Suprapubic skin (tissue), 4 donors: Measurements from ENCODE around the gene PRSS33. TPM values are rescaled to one million over a fixed set of nuclear protein-coding genes. Genes with fewer than 3 reads are reported as not detected.

Experiments used
- DNase-seq, 2 donors: peaks; one replicate each; pipeline ENCODE4 v3.0.0-alpha.2; 2019; ENCODE audit warnings: low spot score in 2 of 2
- H3K27ac ChIP-seq: fragments of 200-600 bp; sonication (generic); one replicate; pipeline ENCODE4 v1.5.1; 2019
- H3K27me3 ChIP-seq: fragments of 200-600 bp; sonication (generic); one replicate; pipeline ENCODE4 v1.5.1; 2019
- H3K36me3 ChIP-seq: fragments of 200-600 bp; sonication (generic); one replicate; pipeline ENCODE4 v1.5.1; 2019
- H3K4me1 ChIP-seq: fragments of 200-600 bp; sonication (generic); one replicate; pipeline ENCODE4 v1.5.1; 2019
- H3K4me3 ChIP-seq: fragments of 200-600 bp; sonication (generic); one replicate; pipeline ENCODE4 v1.5.1; 2019; ENCODE audit warnings: mild to moderate bottlenecking
- H3K9me3 ChIP-seq: fragments of 200-600 bp; sonication (generic); one replicate; pipeline ENCODE4 v1.5.1; 2019
- EP300 ChIP-seq: sonication (generic); formaldehyde crosslinking; IDR thresholded peaks from one replicate; pipeline ENCODE4 v1.6.1; 2017; ENCODE audit warnings: antibody characterized with exemption
- POLR2A ChIP-seq, 2 donors: fragments of 450-650 bp; IDR thresholded peaks; one replicate each; pipeline ENCODE4 v1.6.1; 2017; ENCODE audit warnings: antibody characterized with exemption in 2 of 2, mild to moderate bottlenecking in 2 of 2, moderate library complexity in 2 of 2
- POLR2AphosphoS5 ChIP-seq, 3 donors: sonication (generic); formaldehyde crosslinking; IDR thresholded peaks; one replicate each; pipeline ENCODE4 v1.6.1; 2017; ENCODE audit warnings: antibody characterized with exemption in 3 of 3
- WGBS: methylation state at CpG from one replicate; pipeline ENCODE4 v1.1.5; 2018; 5-methylcytosine and 5-hydroxymethylcytosine counted together
- total RNA-seq, 4 donors: library from RNA; depleted of rRNA; stranded (reverse); fragments of >200 nt; gene quantifications; one replicate each; pipeline ENCODE4 v1.1.0, GENCODE V29; 2016
- TF ChIP-seq, protein P1 (sequence below), 2 donors: fragments of 200-600 bp in 1 of 2; fragments of 450-650 bp in 1 of 2; sonication (generic) in 1 of 2; IDR thresholded peaks; one replicate each; pipeline ENCODE4 v1.5.1; 2016 to 2019; ENCODE audit warnings: antibody characterized with exemption in 2 of 2, mild to moderate bottlenecking in 1 of 2, moderate library complexity in 1 of 2

The PRSS33 gene
- total RNA-seq, 4 donors from 2014 or later: not detected

DNA sequence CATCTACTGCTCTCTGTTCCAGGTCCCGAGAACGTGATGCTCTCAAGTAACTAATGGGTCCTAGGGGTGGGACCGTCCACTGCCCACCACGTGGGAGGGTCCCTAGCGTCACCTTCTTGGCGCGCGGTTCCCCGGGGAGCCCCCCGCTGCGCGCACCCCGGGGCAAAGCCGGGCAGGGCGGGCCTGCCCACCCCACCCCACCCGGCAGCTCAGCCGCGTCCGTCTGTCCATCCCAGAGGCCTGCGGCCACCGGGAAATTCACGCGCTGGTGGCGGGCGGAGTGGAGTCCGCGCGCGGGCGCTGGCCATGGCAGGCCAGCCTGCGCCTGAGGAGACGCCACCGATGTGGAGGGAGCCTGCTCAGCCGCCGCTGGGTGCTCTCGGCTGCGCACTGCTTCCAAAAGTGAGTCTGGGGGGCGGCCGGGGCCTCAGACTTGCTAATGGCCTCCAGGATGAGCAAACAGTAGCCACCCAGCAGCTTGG lies 11.4 kb upstream of the PRSS33 start:
- TF ChIP-seq POLR2A (IDR thresholded peaks at IDR 0.05) (no peak), EP300 (no peak), POLR2AphosphoS5 (IDR thresholded peaks at IDR 0.05) (no peak)
- TF ChIP-seq, protein P1, sequence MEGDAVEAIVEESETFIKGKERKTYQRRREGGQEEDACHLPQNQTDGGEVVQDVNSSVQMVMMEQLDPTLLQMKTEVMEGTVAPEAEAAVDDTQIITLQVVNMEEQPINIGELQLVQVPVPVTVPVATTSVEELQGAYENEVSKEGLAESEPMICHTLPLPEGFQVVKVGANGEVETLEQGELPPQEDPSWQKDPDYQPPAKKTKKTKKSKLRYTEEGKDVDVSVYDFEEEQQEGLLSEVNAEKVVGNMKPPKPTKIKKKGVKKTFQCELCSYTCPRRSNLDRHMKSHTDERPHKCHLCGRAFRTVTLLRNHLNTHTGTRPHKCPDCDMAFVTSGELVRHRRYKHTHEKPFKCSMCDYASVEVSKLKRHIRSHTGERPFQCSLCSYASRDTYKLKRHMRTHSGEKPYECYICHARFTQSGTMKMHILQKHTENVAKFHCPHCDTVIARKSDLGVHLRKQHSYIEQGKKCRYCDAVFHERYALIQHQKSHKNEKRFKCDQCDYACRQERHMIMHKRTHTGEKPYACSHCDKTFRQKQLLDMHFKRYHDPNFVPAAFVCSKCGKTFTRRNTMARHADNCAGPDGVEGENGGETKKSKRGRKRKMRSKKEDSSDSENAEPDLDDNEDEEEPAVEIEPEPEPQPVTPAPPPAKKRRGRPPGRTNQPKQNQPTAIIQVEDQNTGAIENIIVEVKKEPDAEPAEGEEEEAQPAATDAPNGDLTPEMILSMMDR (IDR thresholded peaks at IDR 0.05): no peak
- no peak overlapping the region for H3K27ac ChIP-seq
- 56% methylated on average over 5 of the region's 39 CpGs for WGBS
- H3K36me3 ChIP-seq: no peaks in the 10 kb centered on the region
- no peaks in the 10 kb centered on the region for H3K9me3 ChIP-seq
- H3K27me3 ChIP-seq: peaks cover 21% of the 10 kb centered on the region
- no peak overlapping the region for H3K4me3 ChIP-seq
- H3K4me1 ChIP-seq: peaks cover 3% of the 10 kb centered on the region
- DNase-seq: peak; percentile 54 to 70

DNA sequence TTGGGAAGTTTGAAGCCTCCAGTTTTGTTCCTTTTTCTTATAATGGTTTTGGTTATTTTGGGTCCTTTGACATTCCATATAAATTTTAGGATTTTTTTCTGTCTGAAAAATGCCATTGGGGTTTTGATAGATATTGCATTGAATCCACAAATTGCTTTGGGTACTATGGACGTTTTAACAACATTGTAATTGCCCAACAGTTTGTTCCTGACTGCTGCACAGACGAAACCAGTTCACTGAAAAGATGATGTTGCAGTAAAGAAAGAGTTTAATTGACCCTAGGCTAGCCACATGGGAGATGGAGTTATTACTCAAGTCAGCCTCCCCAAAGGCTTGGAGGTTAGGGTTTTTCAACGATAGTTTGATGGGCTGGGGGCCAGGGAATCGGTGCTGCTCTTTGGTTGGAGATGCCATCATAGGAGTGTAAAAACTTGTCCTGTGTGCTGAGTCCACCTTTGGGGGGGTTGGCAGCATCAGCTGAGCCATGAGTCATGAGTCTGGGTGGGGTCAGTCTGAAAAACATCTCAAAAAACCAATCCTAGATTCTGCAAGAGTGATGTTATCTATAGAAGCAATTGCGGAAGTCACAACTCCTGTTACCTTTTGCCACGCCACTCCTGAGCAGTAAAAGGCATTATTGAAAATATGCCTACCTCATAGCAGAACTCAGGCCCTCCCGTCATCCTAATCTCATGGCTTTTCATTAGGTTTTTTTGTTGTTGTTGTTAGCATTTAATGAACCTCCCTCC lies 8.2 kb upstream of the PRSS33 start:
- 54% methylated on average over 7 of the region's 7 CpGs for WGBS
- Histone ChIP-seq H3K27ac (no peak overlapping the region), H3K4me1 (peaks cover 3% of the 10 kb centered on the region), H3K4me3 (no peak overlapping the region), H3K27me3 (peaks cover 44% of the 10 kb centered on the region), H3K9me3 (no peaks in the 10 kb centered on the region), H3K36me3 (no peaks in the 10 kb centered on the region)
- no peak for DNase-seq
- TF ChIP-seq POLR2AphosphoS5 (IDR thresholded peaks at IDR 0.05) (no peak), POLR2A (IDR thresholded peaks at IDR 0.05) (no peak)
- TF ChIP-seq, protein P1 (IDR thresholded peaks at IDR 0.05): no peak

DNA sequence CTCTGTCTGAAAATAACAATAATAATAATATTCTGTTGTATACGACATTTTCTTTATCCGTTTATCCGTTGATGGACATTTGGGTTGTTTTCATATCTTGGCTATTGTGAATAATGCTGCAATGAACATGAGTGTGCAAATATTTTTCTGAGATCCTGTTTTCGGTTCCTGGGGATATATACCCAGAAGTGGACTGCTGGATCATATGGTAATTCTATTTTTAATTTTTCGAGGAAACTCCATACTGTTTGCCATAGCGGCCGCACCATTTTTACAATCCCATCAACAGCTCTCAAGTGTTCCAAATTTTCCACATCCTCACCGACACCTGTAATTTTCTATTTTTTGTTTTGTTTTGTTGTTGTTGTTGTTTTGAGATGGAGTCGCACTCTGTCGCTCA lies 5.6 kb upstream of the PRSS33 start:
- Histone ChIP-seq H3K27ac (no peak overlapping the region), H3K36me3 (no peaks in the 10 kb centered on the region), H3K4me3 (no peak overlapping the region), H3K9me3 (no peaks in the 10 kb centered on the region), H3K4me1 (peaks cover 3% of the 10 kb centered on the region), H3K27me3 (peaks cover 58% of the 10 kb centered on the region)
- TF ChIP-seq POLR2A (IDR thresholded peaks at IDR 0.05): no peak
- no peak for TF ChIP-seq POLR2AphosphoS5 (IDR thresholded peaks at IDR 0.05)
- 84% methylated on average over 10 of the region's 10 CpGs for WGBS
- no peak for DNase-seq

- Histone ChIP-seq H3K27me3 (peaks cover 71% of the 10 kb centered on the region), H3K4me1 (peaks cover 3% of the 10 kb centered on the region), H3K4me3 (no peak overlapping the region), H3K36me3 (no peaks in the 10 kb centered on the region), H3K9me3 (no peaks in the 10 kb centered on the region), H3K27ac (no peak overlapping the region)
- 67% methylated on average over 8 of the region's 8 CpGs for WGBS
- DNase-seq: peak; percentile 29 to 53
- TF ChIP-seq EP300: no peak
- no peak for TF ChIP-seq POLR2A (IDR thresholded peaks at IDR 0.05)
- TF ChIP-seq, protein P1 (IDR thresholded peaks at IDR 0.05): no peak
- TF ChIP-seq POLR2AphosphoS5 (IDR thresholded peaks at IDR 0.05): no peak
Observed at GRCh38 chr16:2791174-2791573, 3.8 kb upstream of the PRSS33 start.

DNA sequence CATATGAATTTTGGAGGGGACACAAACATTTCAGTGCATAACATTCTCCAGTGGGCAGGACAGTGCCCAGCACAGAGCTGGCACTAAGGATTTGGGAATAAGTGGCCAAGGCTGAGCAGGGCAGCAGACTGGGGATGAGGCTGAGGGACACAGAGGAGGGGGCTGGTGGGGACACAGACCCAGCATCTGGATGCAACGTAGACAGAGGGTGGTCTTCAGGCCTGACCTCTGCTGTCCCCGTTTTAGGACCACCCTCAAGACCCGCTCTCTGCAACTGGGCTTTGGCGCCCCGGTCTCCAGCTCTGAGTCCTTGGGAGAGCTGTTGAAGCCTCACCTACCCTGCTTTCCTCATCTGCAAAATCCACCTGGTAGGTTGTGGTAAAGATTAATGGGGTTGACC lies 3.3 kb upstream of the PRSS33 start:
- DNase-seq: peak; percentile 37 to 50
- TF ChIP-seq, protein P1 (IDR thresholded peaks at IDR 0.05): no peak
- TF ChIP-seq POLR2AphosphoS5 (IDR thresholded peaks at IDR 0.05): no peak
- TF ChIP-seq POLR2A (IDR thresholded peaks at IDR 0.05): no peak
- TF ChIP-seq EP300: no peak
- no peak overlapping the region for H3K4me3 ChIP-seq
- H3K9me3 ChIP-seq: no peaks in the 10 kb centered on the region
- no peaks in the 10 kb centered on the region for H3K36me3 ChIP-seq
- H3K27me3 ChIP-seq: peaks cover 75% of the 10 kb centered on the region
- 76% methylated on average over 4 of the region's 5 CpGs for WGBS
- no peak overlapping the region for H3K27ac ChIP-seq
- H3K4me1 ChIP-seq: peaks cover under 1% of the 10 kb centered on the region
